PFSK-1 (cell line): ENCODE measurements around the gene NIPBL.

Experiments
- FOXP2 ChIP-seq: optimal IDR thresholded peaks from 2 replicates; pipeline ENCODE3; 2011; ENCODE audit warnings: borderline replicate concordance, control low read depth, inconsistent platforms; ENCODE audit not compliant: insufficient read depth; ENCODE audit errors: extremely low read length, extremely low read depth
- POLR2AphosphoS5 ChIP-seq: IDR thresholded peaks from 2 replicates; pipeline ENCODE4 v1.6.1; 2012; ENCODE audit warnings: low read depth, mild to moderate bottlenecking, control low read depth, low read length, moderate library complexity
- SIN3A ChIP-seq: IDR thresholded peaks from 2 replicates; pipeline ENCODE4 v1.6.1; 2012; ENCODE audit warnings: mild to moderate bottlenecking, low read length, moderate library complexity, borderline replicate concordance; ENCODE audit not compliant: insufficient read depth
- TAF1 ChIP-seq: IDR thresholded peaks from 2 replicates; pipeline ENCODE4 v1.6.1; 2012; ENCODE audit warnings: low read length, control low read depth, borderline replicate concordance; ENCODE audit not compliant: insufficient read depth
- TF ChIP-seq, protein P1 (sequence below), 2 experiments: IDR thresholded peaks; 2 replicates each; pipeline versions ENCODE4 v1.6.1 to v1.8.0; 2011 to 2012; ENCODE audit warnings: low read depth in 2 of 2, low read length in 2 of 2, control low read depth in 1 of 2, inconsistent platforms in 1 of 2, mild to moderate bottlenecking in 1 of 2, moderate library complexity in 1 of 2; ENCODE audit not compliant: insufficient read depth in 1 of 2

The NIPBL gene

DNA sequence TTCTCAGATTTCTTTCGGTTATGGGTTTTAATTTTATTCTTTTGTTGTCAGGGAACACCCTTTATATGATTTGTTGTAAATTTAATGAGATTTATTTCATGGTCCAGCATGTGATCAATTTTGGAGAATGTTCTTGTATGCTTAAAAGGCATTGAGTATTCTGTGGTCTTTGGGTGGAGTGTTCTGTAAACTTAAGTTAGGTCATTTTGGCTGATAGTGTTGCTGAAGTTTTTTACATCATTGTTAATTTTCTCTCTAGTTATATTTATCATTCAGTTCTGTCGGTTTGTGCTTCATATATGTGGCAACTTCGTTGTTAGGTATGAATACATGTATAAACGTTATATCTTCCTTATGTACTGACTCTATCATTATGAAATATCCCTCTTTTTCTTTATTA lies 55.5 kb downstream of the NIPBL start:
- TF ChIP-seq FOXP2 (no peak), TAF1 (no peak), POLR2AphosphoS5 (no peak), SIN3A (no peak)
- TF ChIP-seq, protein P1, sequence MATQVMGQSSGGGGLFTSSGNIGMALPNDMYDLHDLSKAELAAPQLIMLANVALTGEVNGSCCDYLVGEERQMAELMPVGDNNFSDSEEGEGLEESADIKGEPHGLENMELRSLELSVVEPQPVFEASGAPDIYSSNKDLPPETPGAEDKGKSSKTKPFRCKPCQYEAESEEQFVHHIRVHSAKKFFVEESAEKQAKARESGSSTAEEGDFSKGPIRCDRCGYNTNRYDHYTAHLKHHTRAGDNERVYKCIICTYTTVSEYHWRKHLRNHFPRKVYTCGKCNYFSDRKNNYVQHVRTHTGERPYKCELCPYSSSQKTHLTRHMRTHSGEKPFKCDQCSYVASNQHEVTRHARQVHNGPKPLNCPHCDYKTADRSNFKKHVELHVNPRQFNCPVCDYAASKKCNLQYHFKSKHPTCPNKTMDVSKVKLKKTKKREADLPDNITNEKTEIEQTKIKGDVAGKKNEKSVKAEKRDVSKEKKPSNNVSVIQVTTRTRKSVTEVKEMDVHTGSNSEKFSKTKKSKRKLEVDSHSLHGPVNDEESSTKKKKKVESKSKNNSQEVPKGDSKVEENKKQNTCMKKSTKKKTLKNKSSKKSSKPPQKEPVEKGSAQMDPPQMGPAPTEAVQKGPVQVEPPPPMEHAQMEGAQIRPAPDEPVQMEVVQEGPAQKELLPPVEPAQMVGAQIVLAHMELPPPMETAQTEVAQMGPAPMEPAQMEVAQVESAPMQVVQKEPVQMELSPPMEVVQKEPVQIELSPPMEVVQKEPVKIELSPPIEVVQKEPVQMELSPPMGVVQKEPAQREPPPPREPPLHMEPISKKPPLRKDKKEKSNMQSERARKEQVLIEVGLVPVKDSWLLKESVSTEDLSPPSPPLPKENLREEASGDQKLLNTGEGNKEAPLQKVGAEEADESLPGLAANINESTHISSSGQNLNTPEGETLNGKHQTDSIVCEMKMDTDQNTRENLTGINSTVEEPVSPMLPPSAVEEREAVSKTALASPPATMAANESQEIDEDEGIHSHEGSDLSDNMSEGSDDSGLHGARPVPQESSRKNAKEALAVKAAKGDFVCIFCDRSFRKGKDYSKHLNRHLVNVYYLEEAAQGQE (IDR thresholded peaks at IDR 0.05; ENCODE audit: insufficient read depth in 1 of 2, low read depth in 2 of 2, low read length in 2 of 2): no peak

- TF ChIP-seq TAF1 (no peak), FOXP2 (no peak), POLR2AphosphoS5 (no peak), SIN3A (no peak)
- TF ChIP-seq, protein P1 (IDR thresholded peaks at IDR 0.05; ENCODE audit: insufficient read depth in 1 of 2, low read depth in 2 of 2, low read length in 2 of 2): no peak
These were observed 56.1 kb downstream of the NIPBL start for GRCh38 chr5:36932699-36933098.

GRCh38 chr5:36934740-36935356 lies 58.3 kb downstream of the NIPBL start:
- no peak for TF ChIP-seq TAF1
- TF ChIP-seq, protein P1 (IDR thresholded peaks at IDR 0.05; ENCODE audit: insufficient read depth in 1 of 2, low read depth in 2 of 2, low read length in 2 of 2): no peak
- no peak for TF ChIP-seq FOXP2

- TF ChIP-seq, protein P1 (IDR thresholded peaks at IDR 0.05; ENCODE audit: insufficient read depth in 1 of 2, low read depth in 2 of 2, low read length in 2 of 2): no peak
- TF ChIP-seq POLR2AphosphoS5: no peak
- TF ChIP-seq FOXP2: no peak
- TF ChIP-seq TAF1: no peak
- TF ChIP-seq SIN3A: no peak
These were observed 59.2 kb downstream of the NIPBL start for GRCh38 chr5:36935805-36936204.

- TF ChIP-seq POLR2AphosphoS5 (no peak), SIN3A (no peak)
These were observed 59.7 kb downstream of the NIPBL start for GRCh38 chr5:36936309-36936708.
